Effector memory CD8-positive, alpha-beta T cell (primary cell): ENCODE data around the gene ZNF428.

Experiments used
- ATAC-seq: fragments of 150-1000 bp; cut with Tn5 transposase; replicated peaks from 2 replicates; pipeline ENCODE4 v1.10.0; 2021; ENCODE audit warnings: mild to moderate bottlenecking, moderate library complexity
- DNase-seq, 3 experiments: peaks; one replicate each; pipeline ENCODE4 v3.0.0; 2021
- H3K27ac Mint-ChIP-seq, 2 donors: one replicate each; pipeline ENCODE4 v1.8.0; 2022; ENCODE audit warnings: mild to moderate bottlenecking in 2 of 2, mixed read lengths in 2 of 2, moderate library complexity in 2 of 2
- H3K27me3 Mint-ChIP-seq, 2 donors: one replicate each; pipeline ENCODE4 v1.8.0; 2022; ENCODE audit warnings: mixed read lengths in 2 of 2
- H3K36me3 Mint-ChIP-seq: one replicate; pipeline ENCODE4 v1.8.0; 2022; ENCODE audit warnings: mild to moderate bottlenecking, moderate library complexity, mixed read lengths; ENCODE audit not compliant: insufficient read depth
- H3K4me1 Mint-ChIP-seq, 2 donors: one replicate each; pipeline ENCODE4 v1.8.0; 2022; ENCODE audit warnings: low read depth in 2 of 2, mixed read lengths in 2 of 2
- H3K4me3 Mint-ChIP-seq, 2 donors: one replicate each; pipeline ENCODE4 v1.8.0; 2022; ENCODE audit warnings: mild to moderate bottlenecking in 2 of 2, mixed read lengths in 2 of 2, moderate library complexity in 2 of 2
- H3K9me3 Mint-ChIP-seq, 2 donors: one replicate each; pipeline ENCODE4 v1.8.0; 2022; ENCODE audit warnings: mixed read lengths in 2 of 2

The ZNF428 gene

GRCh38 chr19:43570174-43570791 lies 49.1 kb downstream of the ZNF428 start:
- peaks cover 25 to 40% of the 10 kb centered on the region in 2 donors for H3K4me1 Mint-ChIP-seq
- peaks cover 23% of the 10 kb centered on the region for H3K36me3 Mint-ChIP-seq
- no peak overlapping the region for H3K4me3 Mint-ChIP-seq
- ATAC-seq (no peak), DNase-seq (no peak)
- no peaks in the 10 kb centered on the region for H3K9me3 Mint-ChIP-seq
- H3K27ac Mint-ChIP-seq: peak overlapping the region; percentile 46 to 51
- no peaks in the 10 kb centered on the region for H3K27me3 Mint-ChIP-seq

DNA sequence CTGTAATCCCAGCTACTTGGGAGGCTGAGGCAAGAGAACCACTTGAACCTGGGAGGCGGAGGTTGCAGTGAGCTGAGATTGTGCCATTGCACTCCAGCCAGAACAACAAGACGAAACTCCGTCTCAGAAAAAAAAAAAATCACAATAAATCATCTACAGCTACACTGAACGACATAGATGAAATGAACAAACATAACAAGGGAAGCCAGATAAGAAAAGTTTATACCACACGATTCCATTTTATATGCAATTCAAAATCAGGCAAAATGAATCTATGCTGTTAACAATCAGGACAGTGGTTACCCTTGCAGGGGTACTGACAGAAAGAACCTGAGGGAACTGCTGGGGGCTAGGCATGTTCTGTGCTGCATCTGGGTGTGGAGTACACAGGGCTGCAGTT lies 49.8 kb downstream of the ZNF428 start:
- H3K36me3 Mint-ChIP-seq: peaks cover 18% of the 10 kb centered on the region
- no peak overlapping the region for H3K4me3 Mint-ChIP-seq
- no peaks in the 10 kb centered on the region for H3K27me3 Mint-ChIP-seq
- DNase-seq (no peak), ATAC-seq (no peak)
- no peaks in the 10 kb centered on the region for H3K9me3 Mint-ChIP-seq
- peak overlapping the region; percentile 46 to 51 for H3K27ac Mint-ChIP-seq
- peaks cover 23 to 39% of the 10 kb centered on the region in 2 donors for H3K4me1 Mint-ChIP-seq

GRCh38 chr19:43564800-43565199 lies 54.6 kb downstream of the ZNF428 start:
- ATAC-seq (no peak), DNase-seq (no peak)
- peak overlapping the region in 1 of 2 donors; percentile 98 for H3K27ac Mint-ChIP-seq
- H3K27me3 Mint-ChIP-seq: no peaks in the 10 kb centered on the region
- peaks cover 36% of the 10 kb centered on the region for H3K36me3 Mint-ChIP-seq
- no peak overlapping the region for H3K4me3 Mint-ChIP-seq
- H3K9me3 Mint-ChIP-seq: no peaks in the 10 kb centered on the region
- peaks cover 43 to 62% of the 10 kb centered on the region in 2 donors for H3K4me1 Mint-ChIP-seq

- no peaks in the 10 kb centered on the region for H3K9me3 Mint-ChIP-seq
- peak overlapping the region; percentile 92 to 98 for H3K27ac Mint-ChIP-seq
- no peaks in the 10 kb centered on the region for H3K27me3 Mint-ChIP-seq
- ATAC-seq: no peak
- no peak for DNase-seq
- peaks cover 43 to 54% of the 10 kb centered on the region in 2 donors for H3K4me1 Mint-ChIP-seq
- H3K4me3 Mint-ChIP-seq: peak overlapping the region; percentile 4 to 42
- peaks cover 40% of the 10 kb centered on the region for H3K36me3 Mint-ChIP-seq
Measured at GRCh38 chr19:43563816-43564457, 55.5 kb downstream of the ZNF428 start.

- no peaks in the 10 kb centered on the region for H3K9me3 Mint-ChIP-seq
- H3K4me3 Mint-ChIP-seq: peak overlapping the region; percentile 62 to 75
- ATAC-seq (peak; percentile 94), DNase-seq (peak; percentile 82)
- H3K27me3 Mint-ChIP-seq: no peaks in the 10 kb centered on the region
- peaks cover 43 to 54% of the 10 kb centered on the region in 2 donors for H3K4me1 Mint-ChIP-seq
- H3K27ac Mint-ChIP-seq: peak overlapping the region; percentile 92 to 98
- H3K36me3 Mint-ChIP-seq: peaks cover 40% of the 10 kb centered on the region
Measured at GRCh38 chr19:43562698-43563241, 56.7 kb downstream of the ZNF428 start.

DNA sequence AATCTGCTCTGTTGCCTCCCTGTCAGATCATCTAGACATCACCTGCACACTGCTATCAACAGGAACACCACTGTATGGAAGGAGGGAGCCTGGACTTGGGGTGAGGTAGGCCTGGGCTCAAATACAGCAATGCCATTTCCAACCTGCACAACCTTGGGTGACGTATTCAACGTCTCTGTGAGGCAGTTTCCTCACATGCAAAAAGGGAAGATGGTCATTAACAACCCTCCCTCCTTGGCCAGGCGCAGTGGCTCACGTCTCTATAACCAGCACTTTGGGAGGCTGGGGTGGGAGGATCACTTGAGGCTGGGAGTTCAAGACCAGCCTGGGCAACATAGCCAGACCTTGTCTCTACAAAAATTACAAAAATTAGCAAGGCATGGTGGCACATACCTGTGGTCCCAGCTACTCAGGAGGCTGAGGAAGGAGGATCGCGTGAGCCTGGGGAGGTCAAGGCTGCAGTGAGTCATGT lies 57.2 kb downstream of the ZNF428 start:
- no peak for DNase-seq
- peaks cover 40% of the 10 kb centered on the region for H3K36me3 Mint-ChIP-seq
- H3K9me3 Mint-ChIP-seq: no peaks in the 10 kb centered on the region
- H3K4me1 Mint-ChIP-seq: peaks cover 43 to 54% of the 10 kb centered on the region in 2 donors
- no peaks in the 10 kb centered on the region for H3K27me3 Mint-ChIP-seq
- peak overlapping the region; percentile 92 to 98 for H3K27ac Mint-ChIP-seq
- no peak for ATAC-seq
- peak overlapping the region; percentile 62 to 75 for H3K4me3 Mint-ChIP-seq

- DNase-seq (no peak), ATAC-seq (no peak)
- Mint-ChIP-seq H3K36me3 (peaks cover 42% of the 10 kb centered on the region), H3K4me1 (peaks cover 40 to 51% of the 10 kb centered on the region in 2 donors), H3K9me3 (no peaks in the 10 kb centered on the region), H3K27me3 (no peaks in the 10 kb centered on the region), H3K4me3 (peak overlapping the region; percentile 62 to 75), H3K27ac (peak overlapping the region; percentile 92 to 98)
Measured at GRCh38 chr19:43561139-43561970, 58.1 kb downstream of the ZNF428 start.

- Mint-ChIP-seq H3K9me3 (no peaks in the 10 kb centered on the region), H3K4me1 (peaks cover 40 to 51% of the 10 kb centered on the region in 2 donors), H3K27me3 (no peaks in the 10 kb centered on the region), H3K36me3 (peaks cover 40% of the 10 kb centered on the region), H3K4me3 (no peak overlapping the region), H3K27ac (peak overlapping the region; percentile 92 to 98)
- DNase-seq: no peak
- ATAC-seq: no peak
Measured at GRCh38 chr19:43560687-43561086, 58.7 kb downstream of the ZNF428 start.
